Neuron (in vitro differentiated cells): ENCODE results near the gene ASAP2.
"Not testable (repeated sequence)": the region's sequence is repeated elsewhere in the genome, so short reads cannot be mapped to it uniquely, and the experiment has no call there.

Experiments
- H2AFZ ChIP-seq: one replicate; pipeline ENCODE4 v1.6.1; 2013; ENCODE audit warnings: low read depth, mild to moderate bottlenecking, inconsistent platforms, low read length, moderate library complexity
- H3K27me3 ChIP-seq: one replicate; pipeline ENCODE4 v1.6.1; 2013; ENCODE audit warnings: low read length; ENCODE audit not compliant: insufficient read depth
- H3K36me3 ChIP-seq: one replicate; pipeline ENCODE4 v1.6.1; 2013; ENCODE audit warnings: low read length; ENCODE audit not compliant: insufficient read depth
- H3K4me1 ChIP-seq: one replicate; pipeline ENCODE4 v1.6.1; 2013; ENCODE audit warnings: low read length; ENCODE audit not compliant: insufficient read depth
- H3K4me3 ChIP-seq: 2 replicates; pipeline ENCODE4 v1.5.1; 2013; ENCODE audit warnings: mild to moderate bottlenecking, low read length, moderate library complexity
- H3K9me3 ChIP-seq: one replicate; pipeline ENCODE4 v1.6.1; 2013; ENCODE audit warnings: low read length

Gene ASAP2

DNA sequence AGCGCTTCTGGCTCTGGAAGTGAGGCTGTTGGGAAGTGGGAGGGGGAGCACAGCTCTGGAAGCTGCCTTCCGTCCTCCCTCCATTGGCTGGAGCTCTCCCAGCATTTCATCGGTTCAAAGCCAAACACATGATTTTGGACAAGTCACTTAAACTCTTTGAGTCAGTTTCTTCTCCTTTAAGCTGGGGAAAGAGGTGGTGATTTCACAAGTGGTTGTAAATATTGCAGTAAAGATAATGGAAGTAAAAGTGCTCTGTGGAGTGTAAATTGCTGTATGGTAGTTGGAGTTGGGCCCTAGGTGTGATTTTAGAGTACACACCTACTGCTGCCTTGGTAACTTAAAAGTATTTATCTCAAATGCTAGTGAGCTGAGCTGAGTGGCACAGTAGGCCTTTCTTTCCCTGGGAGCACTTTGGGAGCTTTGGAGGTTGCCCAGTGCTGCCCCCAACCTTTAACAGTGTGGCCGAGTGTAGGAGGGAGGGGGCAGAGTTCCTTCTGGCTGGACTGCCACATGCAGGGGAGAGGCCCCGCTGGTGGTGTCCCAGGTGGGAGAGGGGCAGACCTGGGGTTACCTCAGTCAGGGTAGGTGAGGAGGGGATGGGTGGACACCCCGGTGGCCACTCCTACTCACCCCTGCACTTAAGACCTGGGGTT, 54.7 kb downstream of the ASAP2 start:
- Histone ChIP-seq H3K27me3 (no peaks in the 10 kb centered on the region), H3K4me1 (peaks cover 37% of the 10 kb centered on the region), H2AFZ (no peak overlapping the region), H3K4me3 (no peak overlapping the region), H3K36me3 (no peaks in the 10 kb centered on the region), H3K9me3 (no peaks in the 10 kb centered on the region)

DNA sequence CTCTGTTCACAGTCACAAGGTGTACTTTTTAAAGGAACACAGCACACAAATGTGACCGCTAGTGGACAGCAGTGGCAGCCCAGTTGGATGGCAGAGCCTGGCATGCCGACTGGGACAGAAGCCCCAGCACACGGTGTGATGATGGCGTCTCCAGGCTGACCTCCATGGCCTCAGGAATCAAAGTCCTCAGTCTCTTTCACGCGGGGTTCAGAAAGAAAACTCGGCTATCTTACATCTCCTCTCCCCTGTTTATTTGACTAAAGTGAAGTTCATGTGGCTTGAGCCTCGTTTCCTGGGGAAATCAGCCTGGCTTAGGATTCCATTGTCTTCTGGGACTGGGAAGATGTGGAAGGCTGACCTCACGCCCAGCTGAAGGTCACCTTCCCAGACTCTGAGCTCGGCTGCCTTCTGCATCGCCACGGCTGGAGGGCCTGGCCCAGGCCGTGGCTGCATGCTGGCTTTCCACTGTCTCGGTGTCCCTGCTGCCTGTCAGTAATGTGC, 56.1 kb downstream of the ASAP2 start:
- Histone ChIP-seq H3K36me3 (no peaks in the 10 kb centered on the region), H3K9me3 (no peaks in the 10 kb centered on the region), H3K27me3 (no peaks in the 10 kb centered on the region), H2AFZ (no peak overlapping the region), H3K4me3 (no peak overlapping the region), H3K4me1 (peaks cover 30% of the 10 kb centered on the region)

DNA sequence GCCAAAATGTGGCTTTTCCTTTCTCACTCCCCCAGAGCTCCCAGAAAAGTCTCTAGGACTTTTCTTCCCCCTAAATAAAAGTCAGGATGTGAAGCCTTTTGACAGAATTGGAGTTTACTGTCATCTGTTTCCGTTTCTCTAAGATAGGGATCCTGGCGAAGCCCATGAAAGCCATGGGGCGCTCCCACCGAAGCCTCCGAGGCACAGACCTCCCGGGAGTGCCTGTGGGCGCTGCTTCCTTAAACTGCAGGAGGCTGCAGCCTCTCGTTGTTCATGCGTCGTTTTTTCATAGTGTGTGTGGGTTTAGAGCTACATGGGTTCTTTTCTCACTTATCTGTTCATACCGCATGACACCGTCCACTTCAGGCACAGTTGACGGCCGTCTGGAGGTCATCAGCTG, 56.8 kb downstream of the ASAP2 start:
- Histone ChIP-seq H3K4me1 (peaks cover 36% of the 10 kb centered on the region), H2AFZ (no peak overlapping the region), H3K9me3 (no peaks in the 10 kb centered on the region), H3K36me3 (no peaks in the 10 kb centered on the region), H3K27me3 (no peaks in the 10 kb centered on the region), H3K4me3 (no peak overlapping the region)

DNA sequence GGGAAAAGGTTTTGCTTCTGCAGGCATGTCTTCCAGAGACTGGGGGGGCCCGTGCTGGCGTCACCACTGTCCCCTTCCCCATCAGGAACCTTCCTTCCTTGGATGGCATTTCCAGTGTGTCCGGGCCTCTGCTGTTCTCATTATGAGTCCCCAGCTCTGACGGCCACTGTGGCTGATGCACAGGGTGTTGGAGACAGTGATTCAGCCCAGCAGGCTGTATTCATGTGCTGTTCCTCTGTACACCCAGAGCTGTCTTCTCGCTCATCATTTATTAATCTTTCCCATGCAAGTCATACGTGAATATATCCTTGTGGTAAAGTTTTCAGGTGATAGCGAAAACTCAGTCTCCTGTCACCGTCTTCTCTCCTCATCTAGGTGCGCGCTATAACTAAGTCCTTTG, 57.7 kb downstream of the ASAP2 start:
- Histone ChIP-seq H3K4me3 (no peak overlapping the region), H3K4me1 (peaks cover 44% of the 10 kb centered on the region), H3K9me3 (no peaks in the 10 kb centered on the region), H2AFZ (no peak overlapping the region), H3K27me3 (no peaks in the 10 kb centered on the region), H3K36me3 (no peaks in the 10 kb centered on the region)

DNA sequence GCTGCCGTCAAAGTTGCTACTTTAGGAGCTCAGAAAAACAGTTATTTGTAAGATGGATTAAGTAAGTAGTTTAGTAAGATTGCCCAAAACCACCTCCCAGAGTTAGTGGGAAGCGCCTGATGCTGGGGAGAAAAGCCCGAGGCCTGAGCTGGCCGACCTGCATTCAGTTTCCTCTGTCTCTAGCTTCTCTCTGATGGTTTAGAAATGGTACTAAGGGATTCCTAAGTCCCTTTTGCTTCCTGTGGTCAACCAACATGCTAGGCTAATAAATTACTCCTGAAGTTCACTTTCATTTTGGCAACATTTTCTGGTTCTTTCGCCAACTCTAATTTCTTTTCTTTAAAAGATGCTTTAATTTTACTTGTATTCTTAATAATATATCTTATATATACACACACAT, 60.1 kb downstream of the ASAP2 start:
- no peaks in the 10 kb centered on the region for H3K36me3 ChIP-seq
- no peak overlapping the region for H3K4me3 ChIP-seq
- peaks cover 42% of the 10 kb centered on the region for H3K4me1 ChIP-seq
- peaks cover 2% of the 10 kb centered on the region for H3K9me3 ChIP-seq
- H2AFZ ChIP-seq = no peak overlapping the region
- H3K27me3 ChIP-seq = no peaks in the 10 kb centered on the region

DNA sequence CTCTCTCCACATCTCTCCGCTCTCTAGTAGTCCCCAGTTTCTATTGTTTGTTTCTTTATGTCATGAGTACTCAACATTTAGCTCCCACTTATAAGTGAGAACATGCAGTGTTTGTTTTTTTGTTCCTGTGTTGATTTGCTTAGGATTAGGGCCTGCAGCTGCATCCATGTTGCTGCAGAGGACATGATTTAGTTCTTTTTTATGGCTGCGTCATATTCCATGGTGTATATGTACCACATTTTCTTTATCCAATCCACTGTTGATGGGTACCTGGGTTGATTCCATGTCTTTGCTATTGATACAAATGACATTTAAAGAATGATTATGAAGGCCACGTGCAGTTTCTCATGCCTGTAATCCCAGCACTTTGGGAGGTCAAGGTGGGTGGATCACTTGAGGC, 60.7 kb downstream of the ASAP2 start:
- H2AFZ ChIP-seq, H3K36me3 ChIP-seq, H3K27me3 ChIP-seq, H3K4me3 ChIP-seq, H3K9me3 ChIP-seq: not testable (repeated sequence)
- peaks cover 40% of the 10 kb centered on the region for H3K4me1 ChIP-seq

DNA sequence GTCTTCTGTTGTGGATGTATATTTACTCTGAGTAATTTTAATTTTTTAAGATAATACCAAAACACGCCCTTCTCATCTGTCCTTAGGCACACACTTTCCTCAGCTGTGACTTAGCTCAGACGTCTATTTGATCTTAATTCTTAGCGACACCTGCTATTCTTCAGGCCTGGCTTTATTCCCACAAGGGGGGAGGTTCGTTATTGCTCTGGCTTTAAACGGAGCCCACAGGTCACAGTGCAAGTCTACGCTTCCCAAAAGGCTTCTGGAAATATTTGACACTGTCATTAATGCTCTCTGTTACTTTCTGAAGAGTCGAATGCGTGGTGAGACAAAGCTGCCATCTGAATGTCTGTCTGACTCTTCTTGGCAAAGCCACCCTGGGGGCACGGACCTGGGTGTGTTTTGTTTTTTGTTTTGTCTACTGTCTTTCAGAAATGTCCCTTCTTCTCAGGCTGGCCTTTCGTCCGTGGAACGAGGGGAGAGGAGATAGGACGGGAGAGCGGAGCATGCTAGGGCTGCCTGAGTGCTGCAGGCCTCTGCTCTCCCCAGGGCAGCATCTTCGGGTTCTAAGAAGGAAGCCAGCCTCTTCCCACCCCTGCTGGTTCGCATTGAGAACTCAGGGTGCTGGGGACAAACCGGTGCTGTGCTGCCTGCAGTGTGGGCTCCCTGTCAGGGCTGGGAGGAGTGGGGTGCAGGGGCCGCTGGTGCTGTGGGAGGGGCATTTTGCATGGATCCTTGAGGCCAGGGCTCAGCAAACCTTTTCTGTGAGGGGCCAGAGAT, 61.9 kb downstream of the ASAP2 start:
- Histone ChIP-seq H2AFZ (no peak overlapping the region), H3K4me3 (no peak overlapping the region), H3K36me3 (no peaks in the 10 kb centered on the region), H3K4me1 (peaks cover 28% of the 10 kb centered on the region), H3K27me3 (no peaks in the 10 kb centered on the region), H3K9me3 (peaks cover 2% of the 10 kb centered on the region)

DNA sequence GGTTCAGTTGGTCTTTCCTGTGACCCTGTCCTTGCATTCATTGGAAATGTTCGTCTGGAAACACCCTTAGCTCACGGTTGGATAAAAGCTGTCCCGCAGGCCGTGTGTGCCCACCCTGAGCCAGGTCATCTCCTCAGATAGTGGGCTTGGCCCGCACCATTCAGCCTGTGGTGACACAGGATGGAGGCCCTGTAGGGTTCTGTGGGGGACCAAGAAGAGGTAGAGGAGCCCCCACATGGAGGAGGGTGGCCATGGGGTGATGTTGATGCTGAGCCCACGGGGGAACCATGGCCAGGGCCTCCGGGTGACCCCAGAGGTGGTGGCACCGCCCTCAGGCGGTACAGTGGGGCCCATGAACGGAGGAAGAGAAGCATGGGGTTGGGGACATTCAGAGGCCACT, 62.7 kb downstream of the ASAP2 start:
- Histone ChIP-seq H3K36me3 (no peaks in the 10 kb centered on the region), H2AFZ (no peak overlapping the region), H3K9me3 (peaks cover 2% of the 10 kb centered on the region), H3K4me1 (peaks cover 25% of the 10 kb centered on the region), H3K27me3 (no peaks in the 10 kb centered on the region), H3K4me3 (no peak overlapping the region)

DNA sequence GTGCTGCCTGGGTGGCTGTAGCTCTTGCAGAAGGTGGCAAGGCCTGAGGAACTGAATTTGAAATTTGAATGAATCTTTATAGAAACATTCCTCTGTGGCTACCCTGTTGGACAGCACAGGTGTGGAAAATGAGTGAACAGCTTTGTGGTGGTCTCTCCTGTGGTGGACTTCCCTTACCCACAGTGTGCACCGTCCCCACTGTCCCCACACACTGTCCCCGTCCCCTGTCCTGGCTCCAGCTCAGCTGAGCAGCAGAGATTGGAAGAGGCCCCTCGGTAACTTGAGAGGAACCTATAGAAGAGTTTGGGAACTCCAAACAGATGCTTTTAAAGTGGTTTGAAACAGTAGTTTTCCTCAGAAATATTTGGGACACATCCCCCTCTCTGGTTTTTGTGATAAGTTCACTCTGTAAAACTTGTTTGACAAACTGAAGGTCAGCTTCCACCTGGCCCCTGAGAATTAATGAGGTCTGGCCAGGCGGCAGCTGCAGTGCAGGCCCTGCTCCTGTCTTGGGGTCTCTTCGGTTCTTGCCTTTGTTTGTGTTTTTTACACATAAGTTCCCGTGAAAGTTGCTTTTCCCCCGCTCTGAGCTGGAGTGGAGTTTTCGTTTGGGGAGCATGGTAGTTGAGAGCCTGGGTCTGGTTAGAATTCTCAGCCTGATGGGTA, 63.2 kb downstream of the ASAP2 start:
- H3K9me3 ChIP-seq = peaks cover 2% of the 10 kb centered on the region
- peaks cover 25% of the 10 kb centered on the region for H3K4me1 ChIP-seq
- H2AFZ ChIP-seq = no peak overlapping the region
- no peaks in the 10 kb centered on the region for H3K36me3 ChIP-seq
- H3K4me3 ChIP-seq = no peak overlapping the region
- no peaks in the 10 kb centered on the region for H3K27me3 ChIP-seq

DNA sequence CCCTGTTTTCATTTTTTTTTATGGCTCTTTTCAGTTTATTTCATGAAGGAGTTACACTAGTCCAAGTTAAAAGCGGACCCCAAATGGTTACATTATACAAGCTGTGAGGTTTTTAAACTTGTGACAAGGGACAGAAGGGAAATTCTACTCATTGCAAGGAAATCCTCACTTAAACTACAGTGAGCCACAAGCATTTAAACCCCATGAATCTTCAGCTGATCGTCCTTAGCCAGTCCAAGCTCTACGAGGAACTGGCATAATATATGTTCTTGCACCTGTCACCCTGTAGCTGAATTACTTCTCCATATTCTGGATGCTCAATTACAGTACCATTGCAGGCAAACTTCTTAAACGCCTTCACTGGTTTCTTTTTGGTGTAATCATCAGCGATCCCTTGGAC, 64.5 kb downstream of the ASAP2 start:
- Histone ChIP-seq H3K36me3 (no peaks in the 10 kb centered on the region), H2AFZ (no peak overlapping the region), H3K9me3 (peaks cover 2% of the 10 kb centered on the region), H3K4me3 (no peak overlapping the region), H3K27me3 (no peaks in the 10 kb centered on the region), H3K4me1 (peaks cover 25% of the 10 kb centered on the region)

DNA sequence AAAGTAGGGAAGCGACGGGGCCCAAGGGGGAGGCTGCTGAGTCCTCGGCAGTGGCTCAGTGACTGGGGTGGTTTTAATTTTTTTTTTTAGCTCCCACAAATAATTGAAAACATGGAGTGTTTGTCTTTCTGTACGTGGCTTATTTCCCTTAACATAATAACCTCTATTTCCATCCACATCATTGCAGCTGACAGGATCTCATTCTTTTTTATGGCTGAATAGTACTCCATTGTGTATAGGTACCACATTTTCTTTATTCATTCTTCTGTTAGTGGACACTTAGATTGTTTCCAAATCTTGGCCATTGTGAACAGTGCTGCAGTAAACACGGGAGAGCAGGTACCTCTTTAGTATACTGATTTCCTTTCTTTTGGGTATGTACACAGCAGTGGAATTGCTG, 65.1 kb downstream of the ASAP2 start:
- H3K4me1 ChIP-seq = peaks cover 25% of the 10 kb centered on the region
- no peak overlapping the region for H2AFZ ChIP-seq
- H3K4me3 ChIP-seq = no peak overlapping the region
- H3K27me3 ChIP-seq = no peaks in the 10 kb centered on the region
- H3K9me3 ChIP-seq = peaks cover 2% of the 10 kb centered on the region
- H3K36me3 ChIP-seq = no peaks in the 10 kb centered on the region

DNA sequence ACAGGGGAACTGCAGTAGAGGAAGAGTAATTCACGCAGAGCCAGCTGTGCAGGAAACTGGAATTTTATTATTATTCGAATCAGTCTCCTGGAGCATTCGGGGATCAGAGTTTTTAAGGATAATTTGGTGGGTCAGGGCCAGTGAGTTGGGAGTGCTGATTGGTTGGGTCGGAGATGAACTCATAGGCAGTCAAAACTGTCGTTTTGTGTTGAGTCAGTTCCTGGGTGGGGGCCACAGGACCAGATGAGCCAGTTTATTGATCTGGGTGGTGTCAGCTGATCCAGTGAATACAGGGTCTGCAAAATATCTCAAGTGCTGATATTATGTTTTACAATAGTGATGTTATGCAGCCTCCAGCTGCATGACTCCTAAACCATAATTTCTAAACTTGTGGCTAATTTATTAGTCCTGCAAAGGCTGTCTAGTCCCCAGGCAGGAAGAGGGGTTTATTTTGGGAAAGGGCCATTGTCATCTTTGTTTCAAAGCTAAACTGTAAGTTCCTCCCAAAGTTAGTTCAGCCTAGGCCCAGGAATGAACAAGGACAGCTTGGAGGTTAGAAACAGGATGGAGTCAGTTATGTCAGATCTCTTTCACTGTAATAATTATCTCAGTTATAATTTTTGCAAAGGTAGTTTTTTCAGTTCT, 67.0 kb downstream of the ASAP2 start:
- Histone ChIP-seq H3K4me1 (peaks cover 17% of the 10 kb centered on the region), H3K4me3 (no peak overlapping the region), H3K36me3 (no peaks in the 10 kb centered on the region)

More for the DNA sequence above, 67.0 kb downstream of the ASAP2 start:
- no peaks in the 10 kb centered on the region for H3K27me3 ChIP-seq
- H2AFZ ChIP-seq = no peak overlapping the region
- peaks cover 2% of the 10 kb centered on the region for H3K9me3 ChIP-seq
